ENCODE measurements around the gene NMT2. TPM values are rescaled to one million over a fixed set of nuclear protein-coding genes. Genes with fewer than 3 reads are reported as not detected.

NMT2 gene
- total and polyA plus RNA-seq, 7 donors, result 11.1 to 23.3 (median 16.1) TPM

GRCh38 chr10:15167411-15168290 is 842 bp downstream of the NMT2 start:
- 1 to 2% methylated on average over 54 of the region's 54 CpGs for WGBS, 2 donors

DNA sequence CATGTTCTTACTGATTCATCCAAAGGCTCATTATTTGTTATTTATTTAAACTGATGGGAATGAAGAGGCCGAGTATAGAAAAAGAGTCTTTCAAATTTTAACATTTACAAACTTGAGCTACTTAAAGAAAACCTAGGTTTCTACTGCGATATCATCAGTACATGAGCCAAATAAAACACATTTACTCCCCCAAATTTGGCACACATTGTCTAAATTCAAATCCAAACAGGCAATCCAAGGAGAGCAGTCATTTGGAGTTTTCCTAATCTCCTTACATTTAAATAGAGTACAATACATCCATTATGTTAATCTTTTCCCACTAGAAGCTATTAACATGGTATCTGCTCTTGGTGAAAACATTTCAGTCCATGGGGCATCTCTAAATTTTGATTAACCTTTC is 2.2 kb downstream of the NMT2 start:
- 85 to 91% methylated on average over 2 of the region's 2 CpGs for WGBS, 2 donors
- Histone ChIP-seq H3K27me3 (no peaks in the 10 kb centered on the region), H3K27ac (no peak overlapping the region), H3K9me3 (no peaks in the 10 kb centered on the region), H3K4me1 (peaks cover 0 to 27% (median 15%) of the 10 kb centered on the region in 4 donors), H3K36me3 (no peaks in the 10 kb centered on the region), H3K4me3 (no peak overlapping the region)
- TF ChIP-seq POLR2A (IDR thresholded peaks at IDR 0.05) (no peak), POLR2AphosphoS5 (IDR thresholded peaks at IDR 0.05) (no peak), EP300 (IDR thresholded peaks at IDR 0.05) (no peak)
- TF ChIP-seq, protein P1, sequence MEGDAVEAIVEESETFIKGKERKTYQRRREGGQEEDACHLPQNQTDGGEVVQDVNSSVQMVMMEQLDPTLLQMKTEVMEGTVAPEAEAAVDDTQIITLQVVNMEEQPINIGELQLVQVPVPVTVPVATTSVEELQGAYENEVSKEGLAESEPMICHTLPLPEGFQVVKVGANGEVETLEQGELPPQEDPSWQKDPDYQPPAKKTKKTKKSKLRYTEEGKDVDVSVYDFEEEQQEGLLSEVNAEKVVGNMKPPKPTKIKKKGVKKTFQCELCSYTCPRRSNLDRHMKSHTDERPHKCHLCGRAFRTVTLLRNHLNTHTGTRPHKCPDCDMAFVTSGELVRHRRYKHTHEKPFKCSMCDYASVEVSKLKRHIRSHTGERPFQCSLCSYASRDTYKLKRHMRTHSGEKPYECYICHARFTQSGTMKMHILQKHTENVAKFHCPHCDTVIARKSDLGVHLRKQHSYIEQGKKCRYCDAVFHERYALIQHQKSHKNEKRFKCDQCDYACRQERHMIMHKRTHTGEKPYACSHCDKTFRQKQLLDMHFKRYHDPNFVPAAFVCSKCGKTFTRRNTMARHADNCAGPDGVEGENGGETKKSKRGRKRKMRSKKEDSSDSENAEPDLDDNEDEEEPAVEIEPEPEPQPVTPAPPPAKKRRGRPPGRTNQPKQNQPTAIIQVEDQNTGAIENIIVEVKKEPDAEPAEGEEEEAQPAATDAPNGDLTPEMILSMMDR (IDR thresholded peaks at IDR 0.05), result no peak
- DNase-seq, result no peak
- intact Hi-C loops (cut with DNase I), result loop anchor here (5.0 kb wide), 2 partner anchors 289 to 564 kb away; partner anchors contain the start of gene SUV39H2

More at GRCh38 chr10:15167411-15168290, 842 bp downstream of the NMT2 start:
- H3K27me3 ChIP-seq, result no peaks in the 10 kb centered on the region
- DNase-seq, result peak; percentile 77
- intact Hi-C loops (cut with DNase I), result loop anchor here (1.0 to 5.0 kb wide), 4 partner anchors 71 to 565 kb away; partner anchors contain the start of genes RPP38 and SUV39H2
- TF ChIP-seq, protein P1 (IDR thresholded peaks at IDR 0.05), result peak in 3 of 4 experiments; percentile 27 to 46 (median 42)
- no peak for TF ChIP-seq POLR2AphosphoS5 (IDR thresholded peaks at IDR 0.05)
- no peak for TF ChIP-seq POLR2A (IDR thresholded peaks at IDR 0.05)
- no peak for TF ChIP-seq EP300 (IDR thresholded peaks at IDR 0.05)
- H3K9me3 ChIP-seq, result no peaks in the 10 kb centered on the region
- peaks cover 0 to 27% (median 15%) of the 10 kb centered on the region in 4 donors for H3K4me1 ChIP-seq
- no peaks in the 10 kb centered on the region for H3K36me3 ChIP-seq
- H3K4me3 ChIP-seq, result peak overlapping the region; percentile 65 to 98 (median 88)
- H3K27ac ChIP-seq, result peak overlapping the region; percentile 90 to 96 (median 94)

DNA sequence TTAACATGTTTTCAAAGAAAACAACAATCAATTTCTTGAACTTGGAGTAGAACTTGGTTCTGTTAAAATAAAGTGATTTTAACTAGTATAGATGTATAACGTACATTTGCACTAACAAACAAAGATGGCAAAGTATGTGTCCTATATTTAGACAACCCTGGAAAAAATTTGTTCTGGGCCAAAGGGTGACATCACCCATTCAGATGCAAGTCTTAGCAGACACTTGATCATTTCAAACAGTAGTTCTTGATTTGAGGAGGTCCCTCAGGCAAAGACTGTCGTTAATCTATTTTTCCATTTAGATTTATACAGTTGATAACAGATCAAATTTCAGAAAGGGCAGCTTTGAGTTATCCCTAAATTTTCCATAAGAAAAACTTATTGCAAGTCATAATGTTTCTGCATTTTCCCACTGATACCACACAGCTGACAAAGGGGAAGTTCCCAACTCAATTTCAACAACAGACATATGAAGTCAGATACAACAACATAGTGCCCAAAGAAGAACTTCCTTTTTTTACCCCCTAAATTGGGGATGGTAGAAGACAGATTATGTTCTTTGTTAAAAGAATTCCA is 5.2 kb downstream of the NMT2 start:
- Histone ChIP-seq H3K27ac (no peak overlapping the region), H3K36me3 (no peaks in the 10 kb centered on the region), H3K27me3 (no peaks in the 10 kb centered on the region), H3K4me1 (peaks cover 0 to 19% (median 12%) of the 10 kb centered on the region in 4 donors), H3K4me3 (no peak overlapping the region), H3K9me3 (no peaks in the 10 kb centered on the region)
- TF ChIP-seq, protein P1 (IDR thresholded peaks at IDR 0.05), result no peak
- TF ChIP-seq EP300 (IDR thresholded peaks at IDR 0.05), result no peak
- no peak for DNase-seq
- intact Hi-C loops (cut with DNase I), result no loop called here
- WGBS, 2 donors, result 82 to 95% methylated on average over 2 of the region's 2 CpGs

DNA sequence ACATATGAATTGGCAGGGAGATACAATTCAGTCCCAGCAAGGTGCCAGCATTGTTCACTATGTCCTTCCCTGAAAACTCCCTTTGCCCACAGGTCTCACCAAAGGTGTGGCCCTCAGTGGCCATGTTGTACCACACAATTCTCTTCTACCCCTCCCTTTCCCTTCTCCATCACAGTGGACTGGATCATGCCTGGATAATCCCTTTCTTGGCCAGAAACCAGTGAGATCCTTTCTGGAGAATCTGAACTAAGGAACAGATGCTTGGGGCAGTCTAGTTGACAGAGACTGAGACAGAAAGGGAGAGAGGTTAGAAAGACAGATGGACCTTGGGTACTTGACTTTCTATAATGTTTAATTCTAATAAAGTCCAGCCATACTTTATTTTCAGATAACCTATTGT is 9.5 kb downstream of the NMT2 start:
- Histone ChIP-seq H3K27me3 (no peaks in the 10 kb centered on the region), H3K9me3 (no peaks in the 10 kb centered on the region), H3K36me3 (no peaks in the 10 kb centered on the region), H3K27ac (no peak overlapping the region), H3K4me1 (peaks cover 0 to 8% (median 0%) of the 10 kb centered on the region in 4 donors), H3K4me3 (no peak overlapping the region)
- DNase-seq, result no peak
- intact Hi-C loops (cut with DNase I), result no loop called here
- no peak for TF ChIP-seq EP300 (IDR thresholded peaks at IDR 0.05)
- no peak for TF ChIP-seq POLR2A (IDR thresholded peaks at IDR 0.05)
- TF ChIP-seq, protein P1 (IDR thresholded peaks at IDR 0.05), result no peak
- no peak for TF ChIP-seq POLR2AphosphoS5 (IDR thresholded peaks at IDR 0.05)

Measured in sigmoid colon (tissue), 7 donors.